HPDE6-E6E7 (cell line): Measurements from ENCODE around the gene MOAP1.
"Not testable (repeated sequence)": the region's sequence is repeated elsewhere in the genome, so short reads cannot be mapped to it uniquely, and the experiment has no call there.

Experiments
- DNase-seq: peaks from one replicate; pipeline ENCODE4 v3.0.0; 2011; ENCODE audit warnings: missing footprints; ENCODE audit errors: extremely low spot score

Gene MOAP1

DNA sequence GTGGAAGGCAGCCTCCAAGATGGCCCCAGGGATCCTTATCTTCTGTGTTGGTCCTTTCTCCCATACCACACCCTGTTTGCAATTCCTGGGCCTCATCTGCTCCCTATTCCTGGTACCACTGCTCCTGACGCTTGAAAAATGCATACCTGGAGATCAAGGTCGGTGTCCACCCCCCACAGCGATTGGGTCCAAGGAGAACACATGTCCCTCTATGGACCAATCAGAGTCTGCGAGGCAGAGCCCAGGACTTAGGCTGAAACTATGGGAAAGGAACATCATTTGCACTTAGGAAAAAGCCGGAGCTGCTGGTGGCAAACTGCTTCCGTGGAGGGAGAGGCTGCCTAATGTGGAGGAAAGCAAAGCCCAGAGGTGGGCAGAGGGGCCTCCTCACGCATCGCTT lies 35.7 kb downstream of the MOAP1 start:
- no peak for DNase-seq

DNA sequence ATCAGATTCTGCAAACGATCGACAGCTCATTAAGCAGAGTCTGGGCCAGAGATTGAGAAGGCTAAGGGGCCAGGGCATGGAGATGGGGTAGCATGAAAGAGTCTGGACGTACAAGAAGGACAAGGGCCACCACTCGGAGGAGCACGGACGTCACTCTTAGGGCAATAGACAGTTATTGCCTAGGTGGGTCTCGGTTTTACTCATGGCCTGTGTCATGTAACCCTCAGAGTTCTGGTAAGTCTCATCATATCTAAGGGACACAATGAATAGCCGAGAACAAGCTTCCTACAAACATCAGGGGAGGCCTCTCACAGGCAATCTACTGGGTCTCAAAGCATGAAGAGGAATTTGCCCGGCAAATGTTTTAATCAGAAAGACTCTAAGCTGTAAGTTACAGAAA lies 38.6 kb downstream of the MOAP1 start:
- DNase-seq, result no peak

DNA sequence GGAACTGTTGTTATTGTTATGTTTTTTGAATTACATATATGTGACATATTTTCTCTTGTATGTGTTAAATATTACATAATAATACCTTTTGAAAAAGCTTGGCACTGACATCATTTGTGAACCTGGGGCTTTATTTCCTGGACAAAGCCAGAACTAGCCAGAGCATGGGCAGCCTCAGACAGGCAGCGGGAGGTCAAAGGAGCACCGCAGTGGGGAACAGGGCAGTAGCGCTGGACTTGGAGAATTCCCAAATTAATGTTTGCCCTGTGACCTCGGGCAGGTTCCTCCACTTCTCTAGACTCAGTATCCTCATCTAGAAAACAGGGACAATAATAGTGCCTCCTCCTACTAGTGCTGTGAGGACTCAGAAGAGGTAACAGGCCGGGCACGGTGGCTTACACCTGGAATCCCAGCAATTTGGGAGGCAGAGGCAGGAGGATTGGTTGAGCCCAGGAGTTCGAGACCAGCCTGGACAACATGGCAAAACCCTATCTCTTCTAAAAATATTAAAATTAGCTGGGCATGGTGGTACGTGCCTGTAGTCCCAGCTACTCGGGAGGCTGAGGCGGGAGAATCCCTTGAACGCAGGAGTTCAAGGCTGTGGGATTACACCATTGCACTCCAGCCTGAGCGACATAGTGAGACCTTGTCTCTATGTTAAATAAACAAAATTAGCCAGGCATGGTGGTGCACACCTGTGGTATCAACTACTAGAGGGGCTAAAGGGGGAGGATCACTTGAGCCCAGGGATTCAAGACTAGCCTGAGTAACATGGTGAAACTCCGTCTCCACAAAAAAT lies 41.6 kb downstream of the MOAP1 start:
- no peak for DNase-seq

DNA sequence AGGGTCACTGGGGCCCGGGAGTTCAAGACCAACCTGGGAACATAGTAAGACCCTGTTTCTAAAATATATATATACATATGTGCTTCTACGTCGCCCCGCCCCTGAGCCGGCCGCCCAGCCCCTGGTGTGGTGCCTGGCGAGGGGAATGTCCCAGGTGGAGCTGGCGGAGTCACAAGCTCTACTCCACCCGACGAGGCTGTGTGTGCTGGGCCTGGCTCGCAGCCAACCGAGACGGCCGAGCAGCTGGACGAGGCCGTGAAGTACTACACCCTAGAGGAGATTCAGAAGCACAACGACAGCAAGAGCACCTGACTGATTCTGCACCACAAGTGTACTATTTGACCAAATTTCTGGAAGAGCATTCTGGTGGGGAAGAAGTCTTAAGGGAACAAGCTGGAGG lies 46.8 kb downstream of the MOAP1 start:
- DNase-seq, result no peak

DNA sequence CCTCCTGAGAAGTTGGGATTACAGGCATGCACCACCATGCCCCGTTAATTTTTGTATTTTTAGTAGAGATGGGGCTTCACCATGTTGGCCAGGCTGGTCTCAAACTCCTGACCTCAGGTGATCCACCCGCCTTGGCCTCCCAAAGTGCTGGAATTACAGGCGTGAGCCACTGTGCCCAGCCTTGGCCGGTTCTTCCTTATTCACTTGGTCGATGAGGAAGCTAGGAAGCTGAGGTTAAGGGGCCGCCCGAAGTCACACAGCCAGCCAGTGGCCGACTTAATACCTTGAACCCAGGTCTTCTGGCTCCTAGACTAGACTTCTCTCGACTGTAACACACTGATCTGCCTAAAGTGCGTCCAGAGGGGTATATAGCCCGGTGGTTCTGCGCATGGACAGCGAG lies 48.2 kb downstream of the MOAP1 start:
- not testable (repeated sequence) for DNase-seq

DNA sequence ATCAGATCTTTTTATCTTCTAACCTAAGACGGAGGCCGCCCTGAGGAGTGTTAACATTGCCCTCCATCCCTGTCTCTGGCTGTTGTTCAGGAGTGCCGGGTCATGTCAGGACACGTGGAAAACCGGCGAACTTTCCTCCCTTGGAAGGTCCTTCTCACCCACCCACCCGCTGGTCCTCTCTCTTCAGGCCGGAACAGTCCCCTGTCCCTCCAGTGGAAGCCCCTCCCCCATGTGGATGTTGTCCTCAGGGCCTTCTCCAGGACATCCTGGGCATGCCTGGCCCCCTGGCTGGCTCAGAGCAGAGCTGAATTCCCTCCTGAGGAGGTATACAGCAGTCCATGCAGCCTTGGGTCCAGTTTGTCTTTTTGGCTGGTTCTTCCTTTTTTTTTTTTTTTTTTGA lies 48.7 kb downstream of the MOAP1 start:
- no peak for DNase-seq

DNA sequence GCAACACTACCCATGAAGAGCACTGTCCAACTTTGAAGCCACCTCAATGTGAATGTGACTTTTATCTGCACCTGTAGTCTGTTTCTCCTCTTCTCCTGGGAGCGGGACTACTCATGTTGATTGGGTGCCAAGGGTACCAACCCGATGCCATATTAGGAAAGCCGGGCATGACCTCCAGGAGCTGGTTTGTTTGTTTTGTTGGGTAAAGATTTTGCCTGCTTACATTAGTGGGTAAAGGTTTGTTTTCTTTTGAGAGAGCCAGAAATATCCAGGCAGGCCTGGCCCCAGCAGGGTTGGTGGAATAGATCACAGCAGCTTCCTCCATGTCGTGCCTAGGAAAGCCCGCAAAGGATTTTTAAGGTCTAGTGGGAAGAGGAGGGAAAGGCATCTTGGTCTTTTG lies 49.3 kb downstream of the MOAP1 start:
- DNase-seq, result no peak

DNA sequence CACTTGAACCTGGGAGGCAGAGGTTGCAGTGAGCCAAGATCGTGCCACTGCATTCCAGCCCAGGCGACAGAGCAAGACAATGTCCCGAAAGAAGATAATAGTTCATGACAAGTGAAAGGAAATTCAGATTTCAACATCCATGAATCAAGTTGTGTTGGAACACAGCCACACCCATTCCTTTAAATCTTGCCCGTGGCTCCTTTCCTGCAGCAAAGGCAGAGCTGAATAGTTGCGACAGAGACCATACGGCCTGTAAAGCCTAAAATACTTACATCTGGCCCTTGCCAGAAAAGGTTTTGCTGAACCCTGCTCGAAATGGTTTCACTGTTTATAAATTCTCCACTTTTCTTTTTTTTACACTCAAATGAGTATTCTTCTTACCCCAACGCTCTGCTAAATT lies 51.2 kb downstream of the MOAP1 start:
- no peak for DNase-seq

DNA sequence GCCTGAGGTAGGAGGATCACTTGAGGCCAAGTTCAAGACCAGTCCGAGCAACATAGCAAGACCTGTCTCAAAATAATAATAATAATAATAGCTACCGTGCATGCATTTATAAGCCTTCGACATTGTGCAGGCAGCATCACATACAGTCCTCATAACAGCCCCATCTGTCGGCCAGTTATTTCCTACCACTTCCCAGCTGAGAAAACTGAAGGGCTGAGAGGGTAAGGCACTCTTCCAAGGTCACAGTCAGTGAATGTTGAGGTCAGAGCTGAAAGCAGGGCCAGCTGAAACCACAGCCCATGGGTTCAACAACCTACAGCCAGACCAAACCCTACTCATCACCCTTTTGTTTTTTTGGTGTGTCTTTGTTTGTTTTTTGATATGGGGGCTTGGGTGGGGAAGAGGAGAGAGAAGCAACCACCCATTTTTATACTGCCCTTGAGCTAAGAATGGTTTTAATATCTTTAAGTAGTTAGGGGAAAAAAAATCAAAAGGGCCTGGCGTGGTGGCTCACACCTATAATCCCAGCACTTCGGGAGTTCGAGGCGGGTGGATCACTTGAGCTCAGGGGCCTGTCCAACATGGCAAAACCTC lies 52.1 kb downstream of the MOAP1 start:
- no peak for DNase-seq
